Panc1 (cell line): Measurements from ENCODE around the gene FUT7. TPM values are rescaled to one million over a fixed set of nuclear protein-coding genes. Genes with fewer than 3 reads are reported as not detected.

Source experiments
- ATAC-seq: fragments of 200-7000 bp; cut with Tn5 transposase; 2 replicates; pipeline ENCODE4 v1.9.1; 2020; ENCODE audit warnings: mild to moderate bottlenecking, moderate library complexity
- BruUV-seq: library from RNA; stranded (reverse); fragments of 400-500 nt; replicated peaks from 2 replicates; lab custom pipeline; 2021; lab: Mats Ljungman, UMichigan
- CTCF ChIA-PET: fragments of 300-600 bp; sonication (Branson Sonifier 250); formaldehyde crosslinking; loops from one replicate; lab custom pipeline; 2022; ENCODE audit warnings: antibody characterized with exemption; lab: Charles Lee
- POLR2A ChIA-PET: fragments of 300-600 bp; sonication (Branson Sonifier 250); formaldehyde crosslinking; loops from one replicate; lab custom pipeline; 2022; ENCODE audit warnings: antibody characterized with exemption; lab: Charles Lee
- DNase-seq: peaks from one replicate; pipeline ENCODE4 v3.0.0-alpha.2; 2010; ENCODE audit warnings: low read depth, low spot score
- H3K27ac ChIP-seq: 2 replicates; pipeline ENCODE4 v1.5.1; 2011; ENCODE audit warnings: mild to moderate bottlenecking, low read length, inconsistent platforms
- H3K27me3 ChIP-seq: fragments of 200-500 bp; sonication (Bioruptor generic); 2 replicates; pipeline ENCODE4 v1.6.0; 2014; ENCODE audit warnings: low read length, inconsistent platforms; ENCODE audit not compliant: control insufficient read depth, insufficient read depth
- H3K36me3 ChIP-seq: fragments of 200-500 bp; sonication (Bioruptor generic); 2 replicates; pipeline ENCODE4 v1.5.1; 2014; ENCODE audit warnings: inconsistent platforms, mild to moderate bottlenecking, low read length, moderate library complexity; ENCODE audit not compliant: control insufficient read depth, insufficient read depth
- H3K4me1 ChIP-seq: 2 replicates; pipeline ENCODE4 v1.5.1; 2011; ENCODE audit warnings: inconsistent platforms, mild to moderate bottlenecking, low read length, moderate library complexity; ENCODE audit not compliant: control insufficient read depth, insufficient read depth
- H3K4me3 ChIP-seq, 2 experiments: 2 replicates each; pipeline ENCODE4 v1.5.1; 2011 to 2012; ENCODE audit warnings: low read depth in 2 of 2, low read length in 2 of 2, mild to moderate bottlenecking in 2 of 2, inconsistent platforms in 1 of 2, moderate library complexity in 1 of 2
- H3K9me3 ChIP-seq: fragments of 200-500 bp; sonication (Bioruptor generic); 2 replicates; pipeline ENCODE4 v1.5.1; 2014; ENCODE audit warnings: low read depth, mild to moderate bottlenecking, inconsistent platforms, low read length, moderate library complexity; ENCODE audit not compliant: control insufficient read depth, insufficient read depth
- POLR2AphosphoS5 ChIP-seq: IDR thresholded peaks from 2 replicates; pipeline ENCODE4 v1.6.1; 2012; ENCODE audit warnings: mild to moderate bottlenecking, low read depth, low read length, moderate library complexity
- REST ChIP-seq, 2 experiments: IDR thresholded peaks; 2 replicates each; pipeline ENCODE4 v1.6.1; 2011 to 2012; ENCODE audit warnings: low read depth in 2 of 2, control low read depth in 1 of 2, low read length in 1 of 2, mild to moderate bottlenecking in 1 of 2, moderate library complexity in 1 of 2; ENCODE audit not compliant: insufficient read depth in 1 of 2
- SIN3A ChIP-seq: IDR thresholded peaks from 2 replicates; pipeline ENCODE4 v1.6.1; 2012; ENCODE audit warnings: low read depth, mild to moderate bottlenecking, low read length, moderate library complexity, borderline replicate concordance; ENCODE audit not compliant: insufficient read depth
- TCF7L2 ChIP-seq: IDR thresholded peaks from 2 replicates; pipeline ENCODE4 v1.6.1; 2011; ENCODE audit warnings: mild to moderate bottlenecking, low read depth, low read length, inconsistent platforms
- in situ Hi-C: cut with HindIII; loops from 2 replicates; pipeline ENCODE4 v1.10.0; 2016; ENCODE audit warnings: low sequenced_read_pairs, low pct_unique_long_range_greater_than_20kb
- intact Hi-C: fragments of 100-400 bp; cut with micrococcal nuclease; formaldehyde crosslinking; loops from one replicate; pipeline ENCODE4 v1.10.0; 2022; ENCODE audit not compliant: unreplicated experiment
- total RNA-seq: library from RNA; stranded (reverse); gene quantifications from one replicate; pipeline ENCODE4 v1.2.1, GENCODE V29; 2021; ENCODE audit not compliant: unreplicated experiment
- TF ChIP-seq, protein P1 (sequence below): fragments of 450-650 bp; IDR thresholded peaks from 2 replicates; pipeline ENCODE4 v1.5.1; 2017; ENCODE audit warnings: mild to moderate bottlenecking

FUT7 gene
- total RNA-seq, 1 experiment from 2014 or later, result not detected

GRCh38 chr9:137038916-137039315, 7.0 kb upstream of the FUT7 start:
- ATAC-seq (no peak), DNase-seq (no peak)
- in situ Hi-C loops, result no loop called here
- H3K9me3 ChIP-seq, result no peaks in the 10 kb centered on the region
- H3K36me3 ChIP-seq, result no peaks in the 10 kb centered on the region
- no TSS peak for BruUV-seq
- no peak overlapping the region for H3K27ac ChIP-seq
- CTCF ChIA-PET, result interaction anchor here (0.5 to 1.1 kb wide), 3 partner anchors 13 to 276 kb away, joined by 3 read pairs; no protein-coding TSS in a partner anchor
- POLR2A ChIA-PET, result no interaction called here
- intact Hi-C loops, result loop anchor here (10.0 kb wide), 1 partner anchor 94 kb away; the partner anchor contains the start of genes C8G and FBXW5
- H3K4me1 ChIP-seq, result peaks cover 5% of the 10 kb centered on the region
- no peaks in the 10 kb centered on the region for H3K27me3 ChIP-seq
- TF ChIP-seq REST (IDR thresholded peaks at IDR 0.05; ENCODE audit: insufficient read depth in 1 of 2, low read depth in 2 of 2, low read length in 1 of 2) (no peak), SIN3A (no peak), TCF7L2 (no peak), POLR2AphosphoS5 (no peak)
- TF ChIP-seq, protein P1, sequence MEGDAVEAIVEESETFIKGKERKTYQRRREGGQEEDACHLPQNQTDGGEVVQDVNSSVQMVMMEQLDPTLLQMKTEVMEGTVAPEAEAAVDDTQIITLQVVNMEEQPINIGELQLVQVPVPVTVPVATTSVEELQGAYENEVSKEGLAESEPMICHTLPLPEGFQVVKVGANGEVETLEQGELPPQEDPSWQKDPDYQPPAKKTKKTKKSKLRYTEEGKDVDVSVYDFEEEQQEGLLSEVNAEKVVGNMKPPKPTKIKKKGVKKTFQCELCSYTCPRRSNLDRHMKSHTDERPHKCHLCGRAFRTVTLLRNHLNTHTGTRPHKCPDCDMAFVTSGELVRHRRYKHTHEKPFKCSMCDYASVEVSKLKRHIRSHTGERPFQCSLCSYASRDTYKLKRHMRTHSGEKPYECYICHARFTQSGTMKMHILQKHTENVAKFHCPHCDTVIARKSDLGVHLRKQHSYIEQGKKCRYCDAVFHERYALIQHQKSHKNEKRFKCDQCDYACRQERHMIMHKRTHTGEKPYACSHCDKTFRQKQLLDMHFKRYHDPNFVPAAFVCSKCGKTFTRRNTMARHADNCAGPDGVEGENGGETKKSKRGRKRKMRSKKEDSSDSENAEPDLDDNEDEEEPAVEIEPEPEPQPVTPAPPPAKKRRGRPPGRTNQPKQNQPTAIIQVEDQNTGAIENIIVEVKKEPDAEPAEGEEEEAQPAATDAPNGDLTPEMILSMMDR, result no peak
- H3K4me3 ChIP-seq, result no peak overlapping the region

DNA sequence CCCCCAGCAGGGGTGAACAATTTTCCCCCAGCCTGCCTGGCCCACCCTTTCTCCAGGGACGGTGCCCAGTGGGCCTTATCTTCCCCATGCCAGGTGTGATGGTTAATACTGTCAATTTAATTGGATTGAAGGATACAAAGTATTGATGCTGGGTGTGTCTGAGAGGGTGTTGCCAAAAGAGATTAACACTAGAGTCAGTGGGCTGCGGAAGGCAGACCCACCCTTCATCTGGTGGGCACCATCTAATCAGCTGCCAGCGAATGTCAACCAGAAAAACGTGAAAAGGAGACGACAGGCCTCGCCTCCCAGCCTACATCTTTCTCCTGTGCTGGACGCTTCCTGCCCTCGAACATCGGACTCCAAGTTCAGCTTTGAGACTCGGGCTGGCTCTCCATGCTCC, 5.6 kb upstream of the FUT7 start:
- ChIA-PET POLR2A (no interaction called here), CTCF (interaction anchor here (0.5 kb wide), 1 partner anchor 70 kb away, joined by 8 read pairs; no protein-coding TSS in a partner anchor)
- in situ Hi-C loops (no loop called here), intact Hi-C loops (loop anchor here (10.0 kb wide), 1 partner anchor 93 kb away; the partner anchor contains the start of genes C8G and FBXW5)
- DNase-seq, result no peak
- Histone ChIP-seq H3K27me3 (no peaks in the 10 kb centered on the region), H3K27ac (no peak overlapping the region), H3K4me1 (peaks cover 5% of the 10 kb centered on the region), H3K9me3 (no peaks in the 10 kb centered on the region), H3K4me3 (no peak overlapping the region), H3K36me3 (no peaks in the 10 kb centered on the region)
- TF ChIP-seq REST (IDR thresholded peaks at IDR 0.05; ENCODE audit: insufficient read depth in 1 of 2, low read depth in 2 of 2, low read length in 1 of 2) (no peak), SIN3A (no peak), POLR2AphosphoS5 (no peak), TCF7L2 (no peak)
- TF ChIP-seq, protein P1, result no peak
- BruUV-seq, result no TSS peak
- ATAC-seq, result no peak
